H1 (cell line): ENCODE measurements around the gene CRP. TPM values are rescaled to one million over a fixed set of nuclear protein-coding genes. Genes with fewer than 3 reads are reported as not detected.

ENCODE experiments used
- CTCF ChIA-PET: fragments of 300-600 bp; sonication (Branson Sonifier 250); formaldehyde crosslinking; loops from one replicate; lab custom pipeline; 2021; ENCODE audit not compliant: partially characterized antibody; lab: Charles Lee
- POLR2A ChIA-PET: fragments of 300-600 bp; sonication (Branson Sonifier 250); formaldehyde crosslinking; loops from one replicate; lab custom pipeline; 2021; ENCODE audit warnings: inconsistent platforms; ENCODE audit not compliant: partially characterized antibody; lab: Charles Lee
- DNase-seq, 2 experiments: peaks; one replicate each; pipeline versions ENCODE4 v3.0.0 to v3.0.0-alpha.2; 2010 to 2022; ENCODE audit warnings: low spot score in 2 of 2, low read depth in 1 of 2, mixed read lengths in 1 of 2
- FAIRE-seq: peaks from 2 replicates; lab custom pipeline; 2011; peaks lifted over from hg19 to GRCh38; lab: Jason Lieb, UNC
- H2AFZ ChIP-seq: 2 replicates; pipeline ENCODE4 v1.8.1; 2012; ENCODE audit warnings: low read length, inconsistent platforms
- H2AK5ac ChIP-seq: 2 replicates; pipeline ENCODE4 v1.6.1; 2013; ENCODE audit warnings: low read depth, low read length
- H2BK120ac ChIP-seq: replicated peaks from 2 replicates; pipeline ENCODE3; 2013; ENCODE audit warnings: low read depth, low read length, inconsistent platforms
- H2BK12ac ChIP-seq: 2 replicates; pipeline ENCODE4 v1.6.1; 2013; ENCODE audit warnings: low read depth, low read length
- H2BK15ac ChIP-seq: 2 replicates; pipeline ENCODE4 v1.6.1; 2013; ENCODE audit warnings: low read length
- H2BK20ac ChIP-seq: 2 replicates; pipeline ENCODE4 v1.6.1; 2013; ENCODE audit warnings: low read length
- H2BK5ac ChIP-seq: 2 replicates; pipeline ENCODE4 v1.6.1; 2013; ENCODE audit warnings: low read depth, low read length
- H3K14ac ChIP-seq: 2 replicates; pipeline ENCODE4 v1.6.1; 2013; ENCODE audit warnings: inconsistent platforms; ENCODE audit not compliant: insufficient read length
- H3K18ac ChIP-seq: 2 replicates; pipeline ENCODE4 v1.6.1; 2013; ENCODE audit warnings: low read length; ENCODE audit errors: extremely low read depth
- H3K23ac ChIP-seq: 2 replicates; pipeline ENCODE4 v1.6.1; 2013; ENCODE audit warnings: inconsistent platforms; ENCODE audit not compliant: insufficient read length
- H3K23me2 ChIP-seq: 2 replicates; pipeline ENCODE4 v1.6.1; 2013; ENCODE audit warnings: low read depth, low read length
- H3K27ac ChIP-seq: 2 replicates; pipeline ENCODE4 v1.6.1; 2011; ENCODE audit warnings: low read depth, low read length, inconsistent platforms
- H3K27me3 ChIP-seq, 4 experiments: replicated peaks in 1 of 4; 1 replicate in 1 of 4; 2 replicates in 3 of 4; pipeline versions ENCODE4 v1.6.1 to v1.8.1; 2011 to 2013; ENCODE audit warnings: low read length in 3 of 4, mild to moderate bottlenecking in 3 of 4, inconsistent platforms in 2 of 4, mixed read lengths in 2 of 4, moderate library complexity in 1 of 4; ENCODE audit not compliant: control insufficient read depth in 3 of 4, insufficient read depth in 3 of 4; ENCODE audit errors: extremely low read depth in 1 of 4
- H3K36me3 ChIP-seq, 4 experiments: 2 replicates each; pipeline versions ENCODE4 v1.6.1 to v1.8.1; 2011 to 2013; ENCODE audit warnings: mild to moderate bottlenecking in 4 of 4, low read length in 3 of 4, moderate library complexity in 2 of 4, control low read depth in 1 of 4, inconsistent platforms in 1 of 4; ENCODE audit not compliant: insufficient read depth in 4 of 4, control insufficient read depth in 2 of 4
- H3K4ac ChIP-seq: replicated peaks from 2 replicates; pipeline ENCODE3; 2013; ENCODE audit warnings: low read length, low read depth, mixed read lengths, inconsistent platforms; ENCODE audit not compliant: insufficient read length
- H3K4me1 ChIP-seq, 4 experiments: replicated peaks in 1 of 4; 1 replicate in 1 of 4; 2 replicates in 3 of 4; pipeline versions ENCODE4 v1.6.1 to v1.8.1; 2011 to 2013; ENCODE audit warnings: low read length in 3 of 4, inconsistent platforms in 2 of 4, mixed read lengths in 1 of 4; ENCODE audit not compliant: insufficient read depth in 4 of 4, control insufficient read depth in 3 of 4
- H3K4me2 ChIP-seq, 2 experiments: 2 replicates each; pipeline versions ENCODE4 v1.6.1 to v1.8.1; 2011 to 2013; ENCODE audit warnings: low read depth in 2 of 2, low read length in 2 of 2, control low read depth in 1 of 2, inconsistent platforms in 1 of 2, mild to moderate bottlenecking in 1 of 2; ENCODE audit not compliant: insufficient read depth in 1 of 2
- H3K4me3 ChIP-seq, 4 experiments: fragments of 200-600, 300-600 bp in 1 of 4; sonication (generic), shearing (Covaris generic), sonication (Bioruptor Twin) in 1 of 4; 2 replicates each; pipeline versions ENCODE4 v1.5.1 to v1.8.1; 2011 to 2016; ENCODE audit warnings: low read length in 4 of 4, low read depth in 3 of 4, control low read depth in 2 of 4, inconsistent platforms in 2 of 4, mild to moderate bottlenecking in 2 of 4, mixed read lengths in 1 of 4, moderate library complexity in 1 of 4; ENCODE audit not compliant: insufficient read depth in 2 of 4; ENCODE audit errors: extremely low read depth in 1 of 4
- H3K56ac ChIP-seq: replicated peaks from 2 replicates; pipeline ENCODE3; 2013; ENCODE audit warnings: low read depth, mild to moderate bottlenecking, mixed read lengths, low read length, inconsistent platforms; ENCODE audit not compliant: insufficient read length
- H3K79me1 ChIP-seq: 2 replicates; pipeline ENCODE4 v1.6.1; 2013; ENCODE audit warnings: low read depth, low read length, control low read depth
- H3K79me2 ChIP-seq, 2 experiments: 2 replicates each; pipeline versions ENCODE4 v1.6.1 to v1.8.1; 2012 to 2013; ENCODE audit warnings: low read length in 2 of 2, mild to moderate bottlenecking in 2 of 2, inconsistent platforms in 1 of 2; ENCODE audit not compliant: insufficient read depth in 2 of 2, control insufficient read depth in 1 of 2
- H3K9ac ChIP-seq, 4 experiments: replicated peaks in 1 of 4; 1 replicate in 1 of 4; 2 replicates in 3 of 4; pipeline versions ENCODE4 v1.6.1 to v1.8.1; 2011 to 2013; ENCODE audit warnings: low read depth in 3 of 4, low read length in 3 of 4, control low read depth in 2 of 4, mild to moderate bottlenecking in 2 of 4, moderate library complexity in 2 of 4, inconsistent platforms in 1 of 4; ENCODE audit errors: extremely low read depth in 1 of 4
- H3K9me3 ChIP-seq, 2 experiments: 2 replicates each; pipeline versions ENCODE4 v1.6.1 to v1.8.1; 2012 to 2013; ENCODE audit warnings: mild to moderate bottlenecking in 2 of 2, moderate library complexity in 2 of 2, control low read depth in 1 of 2, inconsistent platforms in 1 of 2, low read depth in 1 of 2, low read length in 1 of 2, mixed read lengths in 1 of 2; ENCODE audit not compliant: insufficient read depth in 2 of 2
- H4K20me1 ChIP-seq, 2 experiments: replicated peaks in 1 of 2; 2 replicates each; pipeline versions ENCODE3 to v1.8.1; 2011 to 2013; ENCODE audit warnings: inconsistent platforms in 2 of 2, low read length in 2 of 2, mild to moderate bottlenecking in 1 of 2; ENCODE audit not compliant: insufficient read depth in 2 of 2, control insufficient read depth in 1 of 2
- H4K5ac ChIP-seq: 2 replicates; pipeline ENCODE4 v1.6.1; 2013; ENCODE audit warnings: low read length, low read depth, mixed read lengths, inconsistent platforms; ENCODE audit not compliant: insufficient read length
- H4K8ac ChIP-seq: 2 replicates; pipeline ENCODE4 v1.8.0; 2013; ENCODE audit warnings: mild to moderate bottlenecking, moderate library complexity, low read length, inconsistent platforms; ENCODE audit not compliant: insufficient read depth; ENCODE audit errors: extremely low read depth
- H4K91ac ChIP-seq: replicated peaks from 2 replicates; pipeline ENCODE3; 2013; ENCODE audit warnings: low read length, mixed read lengths, inconsistent platforms; ENCODE audit not compliant: insufficient read length
- BCL11A ChIP-seq, 2 experiments: IDR thresholded peaks; one replicate each; pipeline ENCODE4 v1.6.1; 2011; ENCODE audit warnings: low read depth in 2 of 2, low read length in 2 of 2, mild to moderate bottlenecking in 2 of 2
- CBX8 ChIP-seq: fragments of 300-800, 300-1000 bp; sonication (generic); IDR thresholded peaks from 2 replicates; pipeline ENCODE4 v1.7.1; 2016; ENCODE audit warnings: low read depth, low read length, borderline replicate concordance
- JUN ChIP-seq: IDR thresholded peaks from 2 replicates; pipeline ENCODE4 v1.6.1; 2011; ENCODE audit warnings: low read depth, mild to moderate bottlenecking, improper control_type of control experiment, low read length
- KDM1A ChIP-seq: fragments of 200-600, 300-600 bp; sonication (generic); IDR thresholded peaks from 2 replicates; pipeline ENCODE4 v1.7.1; 2016; ENCODE audit warnings: mild to moderate bottlenecking, low read length, borderline replicate concordance
- MAFK ChIP-seq: IDR thresholded peaks from 2 replicates; pipeline ENCODE4 v1.6.1; 2012; ENCODE audit warnings: low read depth, mild to moderate bottlenecking, improper control_type of control experiment, low read length
- POLR2A ChIP-seq, 2 experiments: IDR thresholded peaks; 1 replicate in 1 of 2; 2 replicates in 1 of 2; pipeline ENCODE4 v1.6.1; 2011; ENCODE audit warnings: low read depth in 2 of 2, low read length in 2 of 2, mild to moderate bottlenecking in 2 of 2; ENCODE audit errors: control extremely low read depth in 1 of 2
- SIRT6 ChIP-seq: IDR thresholded peaks from one replicate; pipeline ENCODE4 v1.7.1; 2012; ENCODE audit warnings: low read length, inconsistent platforms
- SP4 ChIP-seq: IDR thresholded peaks from 2 replicates; pipeline ENCODE4 v1.6.1; 2012; ENCODE audit warnings: low read length, inconsistent platforms
- SRF ChIP-seq: IDR thresholded peaks from 2 replicates; pipeline ENCODE4 v1.6.1; 2011; ENCODE audit warnings: mild to moderate bottlenecking, low read depth, low read length, moderate library complexity
- TEAD4 ChIP-seq: IDR thresholded peaks from 2 replicates; pipeline ENCODE4 v1.6.1; 2012; ENCODE audit warnings: low read depth, low read length, inconsistent platforms, mixed read lengths
- WGBS, 2 experiments: shearing (Covaris generic) in 1 of 2; methylation state at CpG; one replicate each; pipeline versions ENCODE4 v1.1.6 to v1.1.7; 2013 to 2015; ENCODE audit warnings: low lambda C conversion rate in 2 of 2, mixed read lengths in 2 of 2, inconsistent platforms in 1 of 2, low coverage in 1 of 2, missing lambda C conversion rate in 1 of 2; ENCODE audit not compliant: insufficient replicate concordance in 2 of 2, insufficient coverage in 1 of 2, insufficient read length in 1 of 2; ENCODE audit errors: extremely low coverage in 1 of 2, missing lambda C conversion rate in 1 of 2; 5-methylcytosine and 5-hydroxymethylcytosine counted together
- polyA plus RNA-seq, 7 experiments: library from polyadenylated mRNA; depleted of rRNA in 3 of 7; stranded (reverse) in 5 of 7; unstranded in 2 of 7; fragments of >200 nt in 5 of 7; fragments of 200-250 nt in 2 of 7; gene quantifications; 1 replicate in 5 of 7; 2 replicates in 1 of 7; 4 replicates in 1 of 7; pipeline versions ENCODE4 v1.2.1 to v1.2.3, GENCODE V29; 2011 to 2013; ENCODE audit warnings: missing spikeins in 2 of 7, mixed read lengths in 2 of 7
- total RNA-seq: library from RNA; stranded (reverse); fragmentation: NEBNext Ultra II Directional; extraction: Animal tissue kit (Norgen Biotek cat#: 25700); gene quantifications from 2 replicates; pipeline ENCODE4 v1.2.1, GENCODE V29; 2021

CRP gene
- total and polyA plus RNA-seq, 2 of the 8 experiments (the other 6 are each of a cell fraction or from before 2014, with no cell fraction given): not detected

DNA sequence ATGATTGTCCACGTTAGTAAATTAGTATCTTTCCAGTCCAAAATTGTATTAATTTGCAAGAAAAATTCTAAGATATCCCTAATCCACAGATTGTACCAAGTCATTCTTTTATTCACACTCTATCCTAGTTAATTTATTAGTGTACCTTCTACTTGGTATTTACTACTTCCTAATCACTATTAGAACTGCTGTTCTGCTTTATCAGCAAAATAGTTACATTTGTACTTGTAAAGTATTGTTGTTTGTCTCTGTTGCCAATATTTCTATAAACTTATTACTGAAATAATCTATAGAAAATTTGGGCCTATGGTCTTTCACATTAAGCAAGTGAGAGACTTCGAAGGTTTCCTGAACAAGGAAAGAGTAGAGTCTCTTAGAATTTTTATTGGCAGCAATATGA, 5.6 kb upstream of the CRP start:
- H3K79me1 ChIP-seq: no peaks in the 10 kb centered on the region
- H3K27me3 ChIP-seq: no peaks in the 10 kb centered on the region
- H3K23me2 ChIP-seq: no peaks in the 10 kb centered on the region
- ChIA-PET POLR2A (no interaction called here), CTCF (interaction anchor here (0.6 kb wide), 1 partner anchor 91 kb away, joined by 3 read pairs; no protein-coding TSS in a partner anchor)
- no peaks in the 10 kb centered on the region for H3K36me3 ChIP-seq
- H3K18ac ChIP-seq: no peak overlapping the region
- H2AK5ac ChIP-seq: no peak overlapping the region
- no peak overlapping the region for H3K27ac ChIP-seq
- no peak overlapping the region for H3K4me2 ChIP-seq
- H2AFZ ChIP-seq: no peak overlapping the region
- H4K5ac ChIP-seq: no peak overlapping the region
- no peaks in the 10 kb centered on the region for H4K20me1 ChIP-seq
- H2BK12ac ChIP-seq: no peak overlapping the region
- no peaks in the 10 kb centered on the region for H3K4me1 ChIP-seq
- peaks cover 52 to 57% of the 10 kb centered on the region in 2 experiments for H3K9me3 ChIP-seq
- H2BK5ac ChIP-seq: no peak overlapping the region
- WGBS, 2 experiments: 47% methylated on average over 2 of the region's 2 CpGs; no CpG with 5 or more reads in 1 of the 2 experiments
- FAIRE-seq (no peak), DNase-seq (no peak)
- no peak overlapping the region for H2BK15ac ChIP-seq
- H3K79me2 ChIP-seq: no peaks in the 10 kb centered on the region
- no peak overlapping the region for H3K56ac ChIP-seq
- no peak overlapping the region for H3K4ac ChIP-seq
- H2BK20ac ChIP-seq: no peak overlapping the region
- no peak overlapping the region for H4K91ac ChIP-seq
- H3K23ac ChIP-seq: no peak overlapping the region
- no peak overlapping the region for H4K8ac ChIP-seq
- no peak overlapping the region for H3K14ac ChIP-seq
- H3K9ac ChIP-seq: no peak overlapping the region
- H2BK120ac ChIP-seq: no peak overlapping the region
- TF ChIP-seq TEAD4 (no peak), SRF (no peak), CBX8 (no peak), POLR2A (IDR thresholded peaks at IDR 0.05; ENCODE audit: control extremely low read depth in 1 of 2, low read depth in 2 of 2, low read length in 2 of 2) (no peak), MAFK (no peak), BCL11A (IDR thresholded peaks at IDR 0.05; ENCODE audit: low read depth in 2 of 2, low read length in 2 of 2) (no peak), SIRT6 (no peak), JUN (no peak), SP4 (no peak), KDM1A (no peak)
- H3K4me3 ChIP-seq: no peak overlapping the region
